A549 (cell line): ENCODE data around the gene PHAF1. TPM values are rescaled to one million over a fixed set of nuclear protein-coding genes. Genes with fewer than 3 reads are reported as not detected.

Experiments used
- ATAC-seq, 2 experiments: fragments of 200-7000 bp in 1 of 2; fragments of >200 bp in 1 of 2; cut with Nextera tagmentation in 1 of 2; cut with Tn5 transposase in 1 of 2; 3 replicates each; pipeline versions ENCODE4 v1.8.0 to v1.9.1; 2018 to 2020; ENCODE audit warnings: mild to moderate bottlenecking in 1 of 2, moderate library complexity in 1 of 2
- CTCF ChIA-PET: fragments of 300-600 bp; sonication (Branson Sonifier 250); formaldehyde crosslinking; extraction: SDS; loops from one replicate; lab custom pipeline; 2021; ENCODE audit warnings: antibody characterized with exemption, inconsistent platforms; lab: Yijun Ruan, JAX
- POLR2A ChIA-PET: fragments of 350-600 bp; formaldehyde crosslinking; extraction: SDS; loops from one replicate; lab custom pipeline; 2021; ENCODE audit warnings: antibody characterized with exemption, inconsistent platforms; lab: Yijun Ruan, JAX
- DNase-seq, 2 experiments: peaks; one replicate each; pipeline versions ENCODE4 v3.0.0 to v3.0.0-alpha.2; 2011 to 2016; ENCODE audit warnings: low read depth in 1 of 2, low spot score in 1 of 2
- FAIRE-seq: peaks from 2 replicates; lab custom pipeline; 2011; peaks lifted over from hg19 to GRCh38; lab: Jason Lieb, UNC
- H3K27ac ChIP-seq, 2 experiments: fragments of >200 bp; sonication (Bioruptor Twin); formaldehyde crosslinking; 3 replicates each; pipeline ENCODE4 v1.5.1; 2016 to 2017
- H3K4me1 ChIP-seq: fragments of >200 bp; sonication (Bioruptor Twin); formaldehyde crosslinking; 3 replicates; pipeline ENCODE4 v1.6.1; 2016
- H3K4me2 ChIP-seq: fragments of >200 bp; sonication (Bioruptor Twin); formaldehyde crosslinking; 3 replicates; pipeline ENCODE4 v1.6.1; 2016
- H3K4me3 ChIP-seq: fragments of >200 bp; sonication (Bioruptor Twin); formaldehyde crosslinking; 3 replicates; pipeline ENCODE4 v1.5.1; 2016
- H3K9me3 ChIP-seq: fragments of >200 bp; sonication (Bioruptor Twin); formaldehyde crosslinking; 3 replicates; pipeline ENCODE4 v1.6.1; 2016
- ATOH8 ChIP-seq: fragments of 250-450 bp; sonication (Bioruptor Pico); IDR thresholded peaks from 2 replicates; pipeline ENCODE4 v1.5.0; 2020; ENCODE audit warnings: low read depth, mild to moderate bottlenecking, moderate library complexity
- BHLHE40 ChIP-seq: IDR thresholded peaks from 2 replicates; pipeline ENCODE4 v1.6.1; 2012; ENCODE audit warnings: low read depth, low read length, inconsistent platforms
- CEBPB ChIP-seq, 2 experiments: fragments of >200 bp in 1 of 2; sonication (Bioruptor Twin) in 1 of 2; formaldehyde crosslinking in 1 of 2; IDR thresholded peaks; 2 replicates each; pipeline ENCODE4 v1.6.1; 2012 to 2016
- CHD2 ChIP-seq: fragments of 150-350 bp; IDR thresholded peaks from 2 replicates; pipeline ENCODE4 v1.6.1; 2014; ENCODE audit warnings: low read length; ENCODE audit not compliant: partially characterized antibody
- EHF ChIP-seq: fragments of 250-450 bp; sonication (Bioruptor Pico); IDR thresholded peaks from 2 replicates; pipeline ENCODE4 v1.5.0; 2020; ENCODE audit warnings: mild to moderate bottlenecking
- ESRRA ChIP-seq: fragments of 150-350 bp; IDR thresholded peaks from 2 replicates; pipeline ENCODE4 v1.6.1; 2014; ENCODE audit warnings: mild to moderate bottlenecking, low read length, borderline replicate concordance
- FOSB ChIP-seq: fragments of 250-450 bp; sonication (Bioruptor Pico); IDR thresholded peaks from 2 replicates; pipeline ENCODE4 v1.5.0; 2020; ENCODE audit warnings: mild to moderate bottlenecking, moderate library complexity
- FOSL2 ChIP-seq, 2 experiments: fragments of 450-650 bp in 1 of 2; fragments of >200 bp in 1 of 2; sonication (Bioruptor Twin) in 1 of 2; formaldehyde crosslinking; IDR thresholded peaks; 2 replicates each; pipeline versions ENCODE4 v1.5.0 to v1.6.1; 2016 to 2020; ENCODE audit warnings: mild to moderate bottlenecking in 1 of 2, moderate library complexity in 1 of 2
- HDAC2 ChIP-seq: fragments of 200-600 bp; sonication (generic); IDR thresholded peaks from 2 replicates; pipeline ENCODE4 v1.6.1; 2016
- HES2 ChIP-seq: fragments of >200 bp; sonication (Bioruptor Twin); formaldehyde crosslinking; IDR thresholded peaks from 2 replicates; pipeline ENCODE4 v1.6.1; 2016
- HMGXB4 ChIP-seq: fragments of 250-450 bp; sonication (Bioruptor Pico); IDR thresholded peaks from 2 replicates; pipeline ENCODE4 v1.5.0; 2021; ENCODE audit warnings: mild to moderate bottlenecking, moderate library complexity, borderline replicate concordance
- HOXB13 ChIP-seq: fragments of 250-450 bp; sonication (Bioruptor Pico); IDR thresholded peaks from 2 replicates; pipeline ENCODE4 v1.5.0; 2020; ENCODE audit warnings: low read depth, mild to moderate bottlenecking, moderate library complexity
- JUN ChIP-seq, 2 experiments: fragments of >200 bp; sonication (Bioruptor Twin); formaldehyde crosslinking; IDR thresholded peaks; 2 replicates in 1 of 2; 3 replicates in 1 of 2; pipeline ENCODE4 v1.6.1; 2016 to 2017
- KDM5A ChIP-seq: fragments of 200-600 bp; sonication (generic); IDR thresholded peaks from 2 replicates; pipeline ENCODE4 v1.6.1; 2016; ENCODE audit warnings: antibody characterized with exemption, mild to moderate bottlenecking
- MAX ChIP-seq: IDR thresholded peaks from 2 replicates; pipeline ENCODE4 v1.6.1; 2012
- PHF8 ChIP-seq: fragments of 200-600 bp; sonication (generic); IDR thresholded peaks from 2 replicates; pipeline ENCODE4 v1.6.1; 2016; ENCODE audit warnings: low read depth, mild to moderate bottlenecking, antibody characterized with exemption, moderate library complexity, borderline replicate concordance
- POLR2A ChIP-seq: IDR thresholded peaks from 2 replicates; pipeline ENCODE4 v1.6.1; 2012; ENCODE audit warnings: mild to moderate bottlenecking, low read length
- RAD21 ChIP-seq, 2 experiments: fragments of >200 bp in 1 of 2; sonication (Bioruptor Twin) in 1 of 2; formaldehyde crosslinking in 1 of 2; IDR thresholded peaks in 1 of 2; conservative IDR thresholded peaks in 1 of 2; 2 replicates in 1 of 2; 3 replicates in 1 of 2; pipeline ENCODE4 v1.6.1; 2012 to 2018; ENCODE audit warnings: inconsistent platforms in 1 of 2
- SMC3 ChIP-seq: fragments of >200 bp; sonication (Bioruptor Twin); formaldehyde crosslinking; IDR thresholded peaks from 3 replicates; pipeline ENCODE4 v1.6.1; 2018; ENCODE audit warnings: inconsistent platforms
- TFCP2L1 ChIP-seq: fragments of 250-450 bp; sonication (Bioruptor Pico); IDR thresholded peaks from 2 replicates; pipeline ENCODE4 v1.5.0; 2021; ENCODE audit warnings: mild to moderate bottlenecking
- ZC3H11A ChIP-seq: fragments of 450-650 bp; IDR thresholded peaks from 2 replicates; pipeline ENCODE4 v1.6.1; 2014; ENCODE audit warnings: antibody characterized with exemption, mild to moderate bottlenecking
- ZSCAN20 ChIP-seq: fragments of 250-450 bp; sonication (Bioruptor Pico); IDR thresholded peaks from 2 replicates; pipeline ENCODE4 v1.8.0; 2022; ENCODE audit warnings: mild to moderate bottlenecking, moderate library complexity
- WGBS: methylation state at CpG from one replicate; pipeline ENCODE4 v1.1.6; 2017; ENCODE audit errors: missing lambda C conversion rate; 5-methylcytosine and 5-hydroxymethylcytosine counted together
- polyA plus RNA-seq, 4 experiments: library from polyadenylated mRNA; depleted of rRNA in 3 of 4; stranded (reverse); fragments of >200 nt; fragmentation: RNase III in 1 of 4; extraction: RNeasy Plus Mini Kit Qiagen cat#74134 plus additional on column Dnase treatment in 1 of 4; gene quantifications; 2 replicates in 3 of 4; 3 replicates in 1 of 4; pipeline ENCODE4 v1.2.3, GENCODE V29; 2011 to 2017

Gene PHAF1
- polyA plus RNA-seq, 2 of the 4 experiments (the other 2 are of a cell fraction) = 21.6 to 37.6 TPM

GRCh38 chr16:67158637-67159600 lies 49.2 kb downstream of the PHAF1 start:
- DNase-seq (peak; percentile 52 to 59), FAIRE-seq (no peak)
- peak overlapping the region; percentile 88 for H3K4me2 ChIP-seq
- peak overlapping the region; percentile 86 to 90 for H3K27ac ChIP-seq
- 17% methylated on average over 20 of the region's 34 CpGs for WGBS
- peaks cover 21% of the 10 kb centered on the region for H3K4me1 ChIP-seq
- TF ChIP-seq ZC3H11A = no peak
- no peak for TF ChIP-seq MAX
- no peak for TF ChIP-seq PHF8
- TF ChIP-seq HDAC2 = no peak
- no peak for TF ChIP-seq KDM5A
- no peak for TF ChIP-seq HMGXB4 (CRISPR knock-in tag)
- TF ChIP-seq TFCP2L1 (CRISPR knock-in tag) = no peak
- no peak for TF ChIP-seq HES2
- TF ChIP-seq RAD21 (conservative IDR thresholded peaks at IDR 0.05 in 1 of 2, IDR thresholded peaks at IDR 0.05 in 1 of 2) = no peak
- no peak for TF ChIP-seq FOSL2 (IDR thresholded peaks at IDR 0.05)
- TF ChIP-seq FOSL2 (CRISPR knock-in tag; IDR thresholded peaks at IDR 0.05) = no peak
- no peak for TF ChIP-seq ZSCAN20 (CRISPR knock-in tag)
- TF ChIP-seq, all 56 proteins: peak for 0
- H3K4me3 ChIP-seq = peak overlapping the region; percentile 94
- ChIA-PET CTCF (interaction anchor here (0.6 to 20.5 kb wide), 17 partner anchors 3 to 211 kb away, joined by 3 to 314 read pairs (median 4); partner anchors contain the start of genes B3GNT9, FBXL8, HSF4 and NOL3), POLR2A (interaction anchor here (0.6 to 3.0 kb wide), 3 partner anchors 11 to 563 kb away, joined by 5 to 46 read pairs (median 6); partner anchors contain the start of gene NOL3)
- ATAC-seq = peak in 1 of 2 experiments; percentile 51; a peak in 3 of 6 replicates
- no peaks in the 10 kb centered on the region for H3K9me3 ChIP-seq

GRCh38 chr16:67161595-67162058 lies 51.9 kb downstream of the PHAF1 start:
- peak overlapping the region; percentile 88 for H3K4me2 ChIP-seq
- ATAC-seq (no peak), DNase-seq (no peak), FAIRE-seq (no peak)
- no peak overlapping the region for H3K27ac ChIP-seq
- H3K4me3 ChIP-seq = no peak overlapping the region
- POLR2A ChIA-PET = interaction anchor here (3.0 kb wide), 1 partner anchor 8 kb away, joined by 46 read pairs; the partner anchor contains the start of gene NOL3
- WGBS = 85% methylated on average over 25 of the region's 25 CpGs
- H3K9me3 ChIP-seq = no peaks in the 10 kb centered on the region
- CTCF ChIA-PET = interaction anchor here (1.2 to 20.5 kb wide), 9 partner anchors 5 to 304 kb away, joined by 3 to 314 read pairs (median 7); partner anchors contain the start of genes B3GNT9, FBXL8, HSF4 and NOL3
- H3K4me1 ChIP-seq = peaks cover 10% of the 10 kb centered on the region; the same call in 2 of the 3 replicates
- TF ChIP-seq KDM5A (no peak), BHLHE40 (no peak), JUN (IDR thresholded peaks at IDR 0.05) (no peak), TFCP2L1 (CRISPR knock-in tag) (no peak), HDAC2 (no peak), ZSCAN20 (CRISPR knock-in tag) (no peak), SMC3 (no peak), POLR2A (no peak), ESRRA (no peak), CHD2 (no peak), EHF (CRISPR knock-in tag) (no peak), HOXB13 (CRISPR knock-in tag) (no peak), FOSB (CRISPR knock-in tag) (no peak), CEBPB (IDR thresholded peaks at IDR 0.05) (no peak), ATOH8 (no peak)
